T-cell (primary cell): ENCODE results near the gene C17orf107. TPM values are rescaled to one million over a fixed set of nuclear protein-coding genes. Genes with fewer than 3 reads are reported as not detected.

Experiments
- ATAC-seq, 4 experiments: fragments of 200-7000 bp in 3 of 4; fragments of 150-1000 bp in 1 of 4; cut with Tn5 transposase; replicated peaks in 1 of 4; 1 replicate in 3 of 4; 2 replicates in 1 of 4; pipeline ENCODE4 v1.10.0; 2021; ENCODE audit warnings: moderate library complexity in 3 of 4, mild to moderate bottlenecking in 2 of 4, moderate number of reproducible peaks in 1 of 4
- CTCF ChIA-PET, 2 donors: fragments of 300-600 bp; sonication (Branson Sonifier 250); formaldehyde crosslinking; loops; one replicate each; lab custom pipeline; 2022; ENCODE audit warnings: antibody characterized with exemption in 2 of 2; lab: Charles Lee
- POLR2A ChIA-PET, 2 donors: fragments of 300-600 bp; sonication (Branson Sonifier 250); formaldehyde crosslinking; loops; one replicate each; lab custom pipeline; 2022; ENCODE audit warnings: antibody characterized with exemption in 2 of 2; lab: Charles Lee
- DNase-seq, 35 experiments: peaks; one replicate each; pipeline versions ENCODE4 v3.0.0 to v3.0.0-alpha.2; 2013 to 2023
- H3K27ac ChIP-seq: one replicate; pipeline ENCODE4 v1.5.1; 2013; ENCODE audit warnings: low read length
- H3K27me3 ChIP-seq, 2 experiments: replicated peaks in 1 of 2; 1 replicate in 1 of 2; 2 replicates in 1 of 2; pipeline versions ENCODE4 v1.6.1 to v1.7.0; 2013; ENCODE audit warnings: low read length in 1 of 2, mixed read lengths in 1 of 2; ENCODE audit not compliant: control insufficient read depth in 2 of 2, insufficient read depth in 2 of 2; ENCODE audit errors: extremely low read depth in 1 of 2
- H3K36me3 ChIP-seq, 2 donors: 1 replicate in 1 of 2; 2 replicates in 1 of 2; pipeline versions ENCODE4 v1.6.1 to v1.7.0; 2013; ENCODE audit warnings: low read length in 1 of 2; ENCODE audit not compliant: control insufficient read depth in 2 of 2, insufficient read depth in 1 of 2; ENCODE audit errors: extremely low read depth in 1 of 2
- H3K4me1 ChIP-seq, 2 experiments: 1 replicate in 1 of 2; 2 replicates in 1 of 2; pipeline versions ENCODE4 v1.6.1 to v1.7.0; 2013; ENCODE audit warnings: low read length in 2 of 2, mixed read lengths in 1 of 2; ENCODE audit not compliant: insufficient read depth in 2 of 2, control insufficient read depth in 1 of 2; ENCODE audit errors: extremely low read depth in 1 of 2
- H3K4me3 ChIP-seq, 2 donors: 1 replicate in 1 of 2; 2 replicates in 1 of 2; pipeline versions ENCODE4 v1.5.1 to v1.7.0; 2013; ENCODE audit warnings: mild to moderate bottlenecking in 2 of 2, low read length in 1 of 2, moderate library complexity in 1 of 2; ENCODE audit not compliant: control insufficient read depth in 1 of 2; ENCODE audit errors: extremely low read depth in 1 of 2
- H3K9me3 ChIP-seq: 2 replicates; pipeline ENCODE4 v1.7.0; 2013
- H3K27ac Mint-ChIP-seq, 2 donors: one replicate each; pipeline ENCODE4 v1.8.0; 2020 to 2021; ENCODE audit warnings: mild to moderate bottlenecking in 2 of 2, mixed read lengths in 2 of 2
- H3K27me3 Mint-ChIP-seq, 2 donors: one replicate each; pipeline ENCODE4 v1.8.0; 2021 to 2022; ENCODE audit warnings: mixed read lengths in 2 of 2
- H3K36me3 Mint-ChIP-seq: one replicate; pipeline ENCODE4 v1.8.0; 2021; ENCODE audit warnings: mixed read lengths
- H3K4me1 Mint-ChIP-seq, 3 donors: one replicate each; pipeline ENCODE4 v1.8.0; 2020 to 2022; ENCODE audit warnings: mixed read lengths in 3 of 3, mild to moderate bottlenecking in 1 of 3
- H3K4me3 Mint-ChIP-seq, 3 donors: one replicate each; pipeline ENCODE4 v1.8.0; 2020 to 2022; ENCODE audit warnings: mild to moderate bottlenecking in 3 of 3, mixed read lengths in 3 of 3, moderate library complexity in 3 of 3
- H3K9me3 Mint-ChIP-seq, 3 donors: one replicate each; pipeline ENCODE4 v1.8.0; 2020 to 2022; ENCODE audit warnings: mixed read lengths in 3 of 3
- WGBS: methylation state at CpG from one replicate; pipeline ENCODE4 v1.1.5; 2013; ENCODE audit warnings: missing lambda C conversion rate; ENCODE audit not compliant: insufficient coverage; 5-methylcytosine and 5-hydroxymethylcytosine counted together
- total RNA-seq, 35 experiments: library from RNA in 6 of 35; stranded (reverse) in 6 of 35; fragments of 120-200 nt in 1 of 35; gene quantifications; one replicate each; pipeline versions ENCODE4 v1.2.1 to v1.2.4 and lab custom pipeline; 2013 to 2026

The C17orf107 gene
- total RNA-seq, 5 donors from 2014 or later (not counting 1 experiment from before 2014, with no cell fraction given), result 3.1 to 41.1 (median 4.1) TPM

GRCh38 chr17:4881761-4882555 is 17.4 kb upstream of the C17orf107 start:
- ChIA-PET POLR2A (no interaction called here), CTCF (interaction anchor here in 1 of 2 donors (1.6 kb wide), 1 partner anchor 150 kb away, joined by 6 read pairs; the partner anchor contains the start of gene MED11)
- Histone ChIP-seq H3K27ac (no peak overlapping the region), H3K9me3 (no peaks in the 10 kb centered on the region), H3K36me3 (peaks cover 33 to 61% of the 10 kb centered on the region in 2 donors), H3K27me3 (no peaks in the 10 kb centered on the region), H3K4me3 (no peak overlapping the region), H3K4me1 (peaks cover 0 to 7% of the 10 kb centered on the region in 2 experiments)
- Mint-ChIP-seq H3K9me3 (no peaks in the 10 kb centered on the region), H3K36me3 (peaks cover 25% of the 10 kb centered on the region), H3K4me1 (peaks cover 0 to 2% (median 0%) of the 10 kb centered on the region in 3 donors), H3K27me3 (no peaks in the 10 kb centered on the region), H3K4me3 (no peak overlapping the region), H3K27ac (no peak overlapping the region)
- DNase-seq (peak in 34 of 35 experiments; percentile 30 to 79 (median 61)), ATAC-seq (peak; percentile 79 to 96 (median 88))
- no CpG with 5 or more reads among the region's 9 CpGs for WGBS

GRCh38 chr17:4884489-4884888 is 14.8 kb upstream of the C17orf107 start:
- Histone ChIP-seq H3K9me3 (no peaks in the 10 kb centered on the region), H3K4me3 (no peak overlapping the region), H3K27ac (no peak overlapping the region), H3K36me3 (peaks cover 32 to 69% of the 10 kb centered on the region in 2 donors), H3K27me3 (no peaks in the 10 kb centered on the region), H3K4me1 (peaks cover 0 to 7% of the 10 kb centered on the region in 2 experiments)
- no peaks in the 10 kb centered on the region for H3K27me3 Mint-ChIP-seq
- no peaks in the 10 kb centered on the region for H3K9me3 Mint-ChIP-seq
- peaks cover 0 to 2% (median 2%) of the 10 kb centered on the region in 3 donors for H3K4me1 Mint-ChIP-seq
- peaks cover 31% of the 10 kb centered on the region for H3K36me3 Mint-ChIP-seq
- POLR2A ChIA-PET, result no interaction called here
- H3K4me3 Mint-ChIP-seq, result no peak overlapping the region
- no peak for ATAC-seq
- no peak for DNase-seq
- CTCF ChIA-PET, result interaction anchor here in 1 of 2 donors (1.0 kb wide), 1 partner anchor 174 kb away, joined by 7 read pairs; the partner anchor contains the start of gene ARRB2
- 96% methylated on average over 4 of the region's 4 CpGs for WGBS
- no peak overlapping the region for H3K27ac Mint-ChIP-seq

- Histone ChIP-seq H3K4me1 (peaks cover 0 to under 1% of the 10 kb centered on the region in 2 experiments), H3K27ac (no peak overlapping the region), H3K36me3 (peaks cover 34 to 70% of the 10 kb centered on the region in 2 donors), H3K9me3 (no peaks in the 10 kb centered on the region), H3K27me3 (no peaks in the 10 kb centered on the region), H3K4me3 (no peak overlapping the region)
- H3K27ac Mint-ChIP-seq, result no peak overlapping the region
- DNase-seq, result no peak
- 94% methylated on average over 6 of the region's 12 CpGs for WGBS
- no peaks in the 10 kb centered on the region for H3K27me3 Mint-ChIP-seq
- ChIA-PET CTCF (no interaction called here), POLR2A (no interaction called here)
- peaks cover 38% of the 10 kb centered on the region for H3K36me3 Mint-ChIP-seq
- no peaks in the 10 kb centered on the region for H3K9me3 Mint-ChIP-seq
- no peak overlapping the region for H3K4me3 Mint-ChIP-seq
- peaks cover 0 to 2% (median 1%) of the 10 kb centered on the region in 3 donors for H3K4me1 Mint-ChIP-seq
- ATAC-seq, result no peak
These were observed 12.5 kb upstream of the C17orf107 start for GRCh38 chr17:4886830-4887229.

- Mint-ChIP-seq H3K27me3 (no peaks in the 10 kb centered on the region), H3K9me3 (no peaks in the 10 kb centered on the region), H3K27ac (no peak overlapping the region), H3K4me1 (peaks cover 0 to 2% (median 0%) of the 10 kb centered on the region in 3 donors), H3K4me3 (no peak overlapping the region), H3K36me3 (peaks cover 38% of the 10 kb centered on the region)
- no peak for DNase-seq
- no peaks in the 10 kb centered on the region for H3K4me1 ChIP-seq
- H3K36me3 ChIP-seq, result peaks cover 32 to 75% of the 10 kb centered on the region in 2 donors
- no peak overlapping the region for H3K4me3 ChIP-seq
- CTCF ChIA-PET, result interaction anchor here in 1 of 2 donors (0.5 to 1.8 kb wide), 4 partner anchors 12 to 186 kb away, joined by 3 to 7 read pairs (median 4); partner anchors contain the start of genes ARRB2 and C17orf107
- ATAC-seq, result no peak
- H3K27ac ChIP-seq, result no peak overlapping the region
- no peaks in the 10 kb centered on the region for H3K27me3 ChIP-seq
- POLR2A ChIA-PET, result no interaction called here
- no peaks in the 10 kb centered on the region for H3K9me3 ChIP-seq
- WGBS, result 93% methylated on average over 10 of the region's 18 CpGs
These were observed 11.8 kb upstream of the C17orf107 start for GRCh38 chr17:4887581-4887980.

GRCh38 chr17:4891411-4892410 is 7.6 kb upstream of the C17orf107 start:
- DNase-seq, result no peak
- POLR2A ChIA-PET, result interaction anchor here in 1 of 2 donors (0.7 kb wide), 1 partner anchor 159 kb away, joined by 3 read pairs; no protein-coding TSS in a partner anchor
- peaks cover 32% of the 10 kb centered on the region for H3K36me3 Mint-ChIP-seq

More at GRCh38 chr17:4891411-4892410, 7.6 kb upstream of the C17orf107 start:
- Histone ChIP-seq H3K4me1 (no peaks in the 10 kb centered on the region), H3K36me3 (peaks cover 25 to 89% of the 10 kb centered on the region in 2 donors), H3K27ac (no peak overlapping the region), H3K9me3 (no peaks in the 10 kb centered on the region), H3K4me3 (no peak overlapping the region), H3K27me3 (no peaks in the 10 kb centered on the region)
- no peaks in the 10 kb centered on the region for H3K9me3 Mint-ChIP-seq
- no peaks in the 10 kb centered on the region for H3K27me3 Mint-ChIP-seq
- H3K4me1 Mint-ChIP-seq, result peaks cover 0 to 2% (median 0%) of the 10 kb centered on the region in 3 donors
- H3K4me3 Mint-ChIP-seq, result no peak overlapping the region
- WGBS, result 94% methylated on average over 31 of the region's 42 CpGs
- CTCF ChIA-PET, result interaction anchor here in 1 of 2 donors (1.1 to 1.2 kb wide), 2 partner anchors 7 to 181 kb away, joined by 3 to 5 read pairs; partner anchors contain the start of genes ARRB2 and C17orf107
- no peak for ATAC-seq
- H3K27ac Mint-ChIP-seq, result no peak overlapping the region
